Left renal cortex interstitium (tissue), 4 donors: ENCODE data around the gene IQCN. TPM values are rescaled to one million over a fixed set of nuclear protein-coding genes. Genes with fewer than 3 reads are reported as not detected.
"Not testable (repeated sequence)": the region's sequence is repeated elsewhere in the genome, so short reads cannot be mapped to it uniquely, and the experiment has no call there.

Experiments used
- DNase-seq, 4 donors: peaks; one replicate each; pipeline ENCODE4 v3.0.0-alpha.2; 2013; ENCODE audit warnings: low read depth in 4 of 4, low spot score in 2 of 4, missing footprints in 1 of 4
- polyA plus RNA-seq, 4 donors: library from polyadenylated mRNA; unstranded; fragments of 120-200 nt; gene quantifications; one replicate each; pipeline ENCODE4 v1.2.1, GENCODE V29; 2013; ENCODE audit not compliant: insufficient read length in 4 of 4

Gene IQCN
- polyA plus RNA-seq, 4 donors = 3.4 to 13.8 (median 8.9) TPM

- DNase-seq = no peak
These were observed 55.7 kb downstream of the IQCN start for GRCh38 chr19:18218600-18218999.

- no peak for DNase-seq
These were observed 56.1 kb downstream of the IQCN start for GRCh38 chr19:18218159-18218558.

GRCh38 chr19:18216789-18217188 lies 57.5 kb downstream of the IQCN start:
- no peak for DNase-seq

GRCh38 chr19:18214779-18215433 lies 59.3 kb downstream of the IQCN start:
- DNase-seq = no peak

DNA sequence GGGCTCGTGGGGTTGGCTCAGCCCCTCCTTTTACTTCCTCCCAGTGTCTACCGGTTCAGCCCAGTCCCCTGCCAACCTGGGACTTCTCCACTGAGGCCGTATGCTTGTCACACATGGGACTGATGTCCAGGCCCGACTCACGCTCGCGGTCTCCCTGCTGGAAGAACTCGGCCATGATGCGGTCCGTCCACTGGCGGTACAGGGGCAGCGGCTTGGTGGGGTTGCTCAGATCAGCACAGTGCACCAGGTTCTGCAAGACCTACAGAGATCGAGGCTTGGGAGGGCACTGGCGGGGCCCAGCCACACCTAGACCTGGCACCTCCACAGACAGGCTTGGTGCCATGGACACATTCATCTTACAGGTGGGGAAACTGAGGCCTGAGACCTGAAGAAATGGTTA lies 62.6 kb downstream of the IQCN start:
- no peak for DNase-seq

- not testable (repeated sequence) for DNase-seq
These were observed 64.3 kb downstream of the IQCN start for GRCh38 chr19:18209912-18210311.

DNA sequence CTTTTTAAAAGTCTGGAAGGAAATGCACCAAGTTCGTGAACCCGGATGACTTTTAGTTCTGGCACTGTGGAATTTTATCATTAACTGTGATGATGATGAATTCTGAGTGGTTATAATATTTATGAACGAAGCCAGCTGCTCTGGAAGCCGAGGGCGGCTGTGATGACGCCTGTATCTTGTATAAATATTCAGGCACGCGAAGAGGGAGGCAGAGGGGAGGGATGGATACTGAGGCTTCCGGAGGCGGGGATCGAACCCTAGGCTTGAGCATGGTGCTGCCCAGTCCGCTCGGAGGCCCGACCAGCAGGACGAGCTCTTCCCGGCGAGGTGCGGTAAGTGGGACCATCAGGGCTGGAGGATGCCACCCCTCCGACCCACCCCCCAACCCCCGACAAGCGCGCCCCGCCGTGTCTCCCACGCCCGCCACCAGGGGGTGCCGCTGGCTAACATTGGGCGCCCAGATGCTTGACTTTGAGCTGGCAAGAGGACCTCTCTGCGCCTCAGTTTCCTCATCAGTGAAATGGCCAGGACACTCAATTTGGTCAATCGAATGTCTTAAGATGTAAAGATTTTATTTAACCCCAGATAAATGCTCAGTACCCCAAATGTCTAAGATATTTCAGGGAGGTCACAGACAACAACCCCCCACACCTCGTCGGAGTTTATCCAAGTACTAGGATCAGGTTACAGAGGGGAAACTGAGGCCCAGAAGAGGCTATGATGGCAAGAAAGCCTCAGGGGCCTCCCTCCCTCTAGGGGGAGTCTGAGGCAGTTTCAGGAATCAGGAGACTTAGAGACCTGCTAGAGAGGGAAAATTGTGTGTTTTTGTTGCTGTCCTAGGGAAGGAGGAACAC lies 65.9 kb downstream of the IQCN start:
- DNase-seq = no peak

Other genes starting within 250 kb of the IQCN start
- gene IL12RB1, start 187.5 kb downstream of the IQCN start, polyA plus RNA-seq = under 1 TPM; 0.18 to 0.42 (median 0.31) TPM
- 1 to 10 TPM; 3.5 to 9.6 (median 6.3) TPM for gene MAST3, start 176.7 kb downstream of the IQCN start, polyA plus RNA-seq
- 10 to 100 TPM; 27.8 to 39.6 (median 34.3) TPM for gene PIK3R2, start 121.3 kb downstream of the IQCN start, polyA plus RNA-seq
- gene IFI30, start 100.6 kb downstream of the IQCN start, polyA plus RNA-seq = 10 to 100 TPM; 12.4 to 22.4 (median 15.3) TPM
- 10 to 100 TPM in 2 of 4 donors, 1 to 10 TPM in 2; 8.1 to 12.1 (median 10.6) TPM for gene MPV17L2, start 81.2 kb downstream of the IQCN start, polyA plus RNA-seq
- gene RAB3A, start 70.4 kb downstream of the IQCN start, polyA plus RNA-seq = 1 to 10 TPM; 4.6 to 5.8 (median 5.3) TPM
- 1 to 10 TPM; 1.1 to 2.1 (median 1.4) TPM for gene PDE4C, start 48.0 kb downstream of the IQCN start, polyA plus RNA-seq
- gene JUND, start 7.2 kb upstream of the IQCN start, polyA plus RNA-seq = 100 to 1,000 TPM in 2 of 4 donors, 10 to 100 TPM in 2; 75.4 to 102 (median 91.3) TPM
- gene LSM4, start 48.6 kb upstream of the IQCN start, polyA plus RNA-seq = 100 to 1,000 TPM in 2 of 4 donors, 10 to 100 TPM in 2; 90.4 to 134 (median 105) TPM
- gene PGPEP1, start 66.1 kb upstream of the IQCN start, polyA plus RNA-seq = 10 to 100 TPM; 21.2 to 31.5 (median 26.5) TPM
- gene GDF15, start 111.7 kb upstream of the IQCN start, polyA plus RNA-seq = 10 to 100 TPM in 1 of 4 donors, 1 to 10 TPM in 3; 5.5 to 19.2 (median 8.2) TPM
- gene LRRC25, start 123.2 kb upstream of the IQCN start, polyA plus RNA-seq = 1 to 10 TPM in 2 of 4 donors, under 1 TPM in 2; 0.79 to 1.9 (median 1.1) TPM
- 100 to 1,000 TPM in 3 of 4 donors, 10 to 100 TPM in 1; 56.3 to 130 (median 114) TPM for gene SSBP4, start 144.9 kb upstream of the IQCN start, polyA plus RNA-seq
- gene ISYNA1, start 163.7 kb upstream of the IQCN start, polyA plus RNA-seq = 100 to 1,000 TPM in 3 of 4 donors, 10 to 100 TPM in 1; 85.7 to 154 (median 134) TPM
- 10 to 100 TPM in 3 of 4 donors, 1 to 10 TPM in 1; 8.3 to 13.8 (median 12.3) TPM for gene ELL, start 247.6 kb upstream of the IQCN start, polyA plus RNA-seq